Astrocyte (in vitro differentiated cells and primary cell): Measurements from ENCODE around the gene SLC25A25. TPM values are rescaled to one million over a fixed set of nuclear protein-coding genes. Genes with fewer than 3 reads are reported as not detected.
"Not testable (repeated sequence)": the region's sequence is repeated elsewhere in the genome, so short reads cannot be mapped to it uniquely, and the experiment has no call there.

Source experiments
- DNase-seq: peaks from one replicate; pipeline ENCODE4 v3.0.0-alpha.2; 2010; ENCODE audit warnings: low read depth
- FAIRE-seq: peaks from 2 replicates; lab custom pipeline; 2011; peaks lifted over from hg19 to GRCh38; lab: Jason Lieb, UNC
- H2AFZ ChIP-seq: 2 replicates; pipeline ENCODE4 v1.6.0; 2012; ENCODE audit warnings: low read depth, low read length, inconsistent platforms
- H3K27ac ChIP-seq: 2 replicates; pipeline ENCODE4 v1.5.1; 2011; ENCODE audit warnings: low read depth, low read length, inconsistent platforms
- H3K27me3 ChIP-seq: 2 replicates; pipeline ENCODE4 v1.6.0; 2011; ENCODE audit warnings: low read length, inconsistent platforms; ENCODE audit not compliant: insufficient read depth
- H3K36me3 ChIP-seq: 2 replicates; pipeline ENCODE4 v1.5.1; 2011; ENCODE audit warnings: low read length, inconsistent platforms; ENCODE audit not compliant: insufficient read depth
- H3K4me1 ChIP-seq: 2 replicates; pipeline ENCODE4 v1.5.1; 2011; ENCODE audit warnings: low read length, inconsistent platforms; ENCODE audit not compliant: insufficient read depth
- H3K4me2 ChIP-seq: 2 replicates; pipeline ENCODE4 v1.6.0; 2012; ENCODE audit warnings: low read length, inconsistent platforms
- H3K4me3 ChIP-seq: 2 replicates; pipeline ENCODE4 v1.5.1; 2011; ENCODE audit warnings: low read depth, mild to moderate bottlenecking, low read length, inconsistent platforms; ENCODE audit not compliant: insufficient read depth
- H3K79me2 ChIP-seq: 2 replicates; pipeline ENCODE4 v1.6.0; 2012; ENCODE audit warnings: mild to moderate bottlenecking, low read length, inconsistent platforms; ENCODE audit not compliant: insufficient read depth
- H3K9ac ChIP-seq: 2 replicates; pipeline ENCODE4 v1.6.0; 2012; ENCODE audit warnings: mild to moderate bottlenecking, low read length, inconsistent platforms
- H3K9me3 ChIP-seq: 2 replicates; pipeline ENCODE4 v1.5.1; 2012; ENCODE audit warnings: low read depth, mild to moderate bottlenecking, low read length, inconsistent platforms; ENCODE audit not compliant: insufficient read depth
- H4K20me1 ChIP-seq: 2 replicates; pipeline ENCODE4 v1.6.0; 2012; ENCODE audit warnings: low read length, inconsistent platforms; ENCODE audit not compliant: insufficient read depth
- H3K27ac Mint-ChIP-seq: one replicate; pipeline ENCODE4 v1.8.0; 2021; ENCODE audit warnings: mild to moderate bottlenecking, mixed read lengths; ENCODE audit not compliant: unreplicated experiment
- H3K27me3 Mint-ChIP-seq: one replicate; pipeline ENCODE4 v1.8.0; 2021; ENCODE audit warnings: low read depth, mixed read lengths; ENCODE audit not compliant: unreplicated experiment
- H3K36me3 Mint-ChIP-seq: one replicate; pipeline ENCODE4 v1.8.0; 2021; ENCODE audit warnings: low read depth, mixed read lengths; ENCODE audit not compliant: unreplicated experiment
- H3K4me1 Mint-ChIP-seq: one replicate; pipeline ENCODE4 v1.8.0; 2021; ENCODE audit warnings: low read depth, mixed read lengths; ENCODE audit not compliant: unreplicated experiment
- H3K4me3 Mint-ChIP-seq: one replicate; pipeline ENCODE4 v1.8.0; 2021; ENCODE audit warnings: mild to moderate bottlenecking, moderate library complexity, mixed read lengths; ENCODE audit not compliant: unreplicated experiment
- H3K9me3 Mint-ChIP-seq: one replicate; pipeline ENCODE4 v1.8.0; 2021; ENCODE audit warnings: mild to moderate bottlenecking, mixed read lengths; ENCODE audit not compliant: unreplicated experiment
- EZH2 ChIP-seq: IDR thresholded peaks from 2 replicates; pipeline ENCODE4 v1.6.1; 2012; ENCODE audit warnings: mild to moderate bottlenecking, low read length, inconsistent platforms; ENCODE audit not compliant: insufficient read depth
- total RNA-seq: library from RNA; stranded (reverse); gene quantifications from 2 replicates; pipeline ENCODE4 v1.2.1, GENCODE V29; 2021
- TF ChIP-seq, protein P1 (sequence below): IDR thresholded peaks from 2 replicates; pipeline ENCODE4 v1.5.1; 2011; ENCODE audit warnings: low read depth, mild to moderate bottlenecking, inconsistent platforms, low read length, moderate library complexity; ENCODE audit not compliant: insufficient read depth

The SLC25A25 gene
- total RNA-seq, 1 donor from 2014 or later = 14.4 TPM

- Histone ChIP-seq H2AFZ (no peak overlapping the region), H3K79me2 (no peaks in the 10 kb centered on the region), H3K4me2 (no peak overlapping the region), H3K9me3 (no peaks in the 10 kb centered on the region), H3K4me1 (no peaks in the 10 kb centered on the region), H3K4me3 (no peak overlapping the region), H4K20me1 (no peaks in the 10 kb centered on the region), H3K9ac (no peak overlapping the region), H3K36me3 (no peaks in the 10 kb centered on the region), H3K27me3 (no peaks in the 10 kb centered on the region), H3K27ac (no peak overlapping the region)
- no peak for DNase-seq
- Mint-ChIP-seq H3K4me1 (peaks cover 2% of the 10 kb centered on the region), H3K27me3 (peaks cover 8% of the 10 kb centered on the region), H3K27ac (no peak overlapping the region), H3K4me3 (no peak overlapping the region), H3K9me3 (peaks cover 2% of the 10 kb centered on the region), H3K36me3 (no peaks in the 10 kb centered on the region)
- TF ChIP-seq, protein P1, sequence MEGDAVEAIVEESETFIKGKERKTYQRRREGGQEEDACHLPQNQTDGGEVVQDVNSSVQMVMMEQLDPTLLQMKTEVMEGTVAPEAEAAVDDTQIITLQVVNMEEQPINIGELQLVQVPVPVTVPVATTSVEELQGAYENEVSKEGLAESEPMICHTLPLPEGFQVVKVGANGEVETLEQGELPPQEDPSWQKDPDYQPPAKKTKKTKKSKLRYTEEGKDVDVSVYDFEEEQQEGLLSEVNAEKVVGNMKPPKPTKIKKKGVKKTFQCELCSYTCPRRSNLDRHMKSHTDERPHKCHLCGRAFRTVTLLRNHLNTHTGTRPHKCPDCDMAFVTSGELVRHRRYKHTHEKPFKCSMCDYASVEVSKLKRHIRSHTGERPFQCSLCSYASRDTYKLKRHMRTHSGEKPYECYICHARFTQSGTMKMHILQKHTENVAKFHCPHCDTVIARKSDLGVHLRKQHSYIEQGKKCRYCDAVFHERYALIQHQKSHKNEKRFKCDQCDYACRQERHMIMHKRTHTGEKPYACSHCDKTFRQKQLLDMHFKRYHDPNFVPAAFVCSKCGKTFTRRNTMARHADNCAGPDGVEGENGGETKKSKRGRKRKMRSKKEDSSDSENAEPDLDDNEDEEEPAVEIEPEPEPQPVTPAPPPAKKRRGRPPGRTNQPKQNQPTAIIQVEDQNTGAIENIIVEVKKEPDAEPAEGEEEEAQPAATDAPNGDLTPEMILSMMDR = no peak
- TF ChIP-seq EZH2 = no peak
- FAIRE-seq = no peak
These were observed 45.1 kb upstream of the SLC25A25 start for GRCh38 chr9:128022886-128023285.

DNA sequence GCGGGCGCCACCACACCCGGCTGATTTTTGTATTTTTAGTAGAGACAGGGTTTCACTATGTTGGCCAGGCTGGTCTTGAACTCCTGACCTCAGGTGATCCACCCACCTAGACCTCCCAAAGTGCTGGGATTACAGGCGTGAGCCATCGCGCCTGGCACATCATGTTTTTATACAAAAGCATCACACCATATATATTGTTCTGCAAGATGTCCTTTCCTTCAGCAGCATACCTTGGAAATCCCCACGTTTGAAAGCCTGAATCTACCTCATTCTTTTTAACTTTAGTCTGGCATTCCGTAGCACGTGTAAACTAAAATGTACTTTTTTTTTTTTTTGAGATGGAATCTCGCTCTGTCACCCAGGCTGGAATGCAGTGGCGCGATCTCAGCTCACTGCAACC lies 44.4 kb upstream of the SLC25A25 start:
- not testable (repeated sequence) for H3K4me1 ChIP-seq, H3K27me3 ChIP-seq, H3K79me2 ChIP-seq, H3K9me3 ChIP-seq, H3K27ac Mint-ChIP-seq, FAIRE-seq, H3K27ac ChIP-seq, DNase-seq, H3K4me1 Mint-ChIP-seq, H3K4me3 ChIP-seq, H3K36me3 ChIP-seq, H3K36me3 Mint-ChIP-seq, H3K27me3 Mint-ChIP-seq, H3K4me2 ChIP-seq, H3K4me3 Mint-ChIP-seq, H4K20me1 ChIP-seq, H2AFZ ChIP-seq, H3K9ac ChIP-seq, H3K9me3 Mint-ChIP-seq

DNA sequence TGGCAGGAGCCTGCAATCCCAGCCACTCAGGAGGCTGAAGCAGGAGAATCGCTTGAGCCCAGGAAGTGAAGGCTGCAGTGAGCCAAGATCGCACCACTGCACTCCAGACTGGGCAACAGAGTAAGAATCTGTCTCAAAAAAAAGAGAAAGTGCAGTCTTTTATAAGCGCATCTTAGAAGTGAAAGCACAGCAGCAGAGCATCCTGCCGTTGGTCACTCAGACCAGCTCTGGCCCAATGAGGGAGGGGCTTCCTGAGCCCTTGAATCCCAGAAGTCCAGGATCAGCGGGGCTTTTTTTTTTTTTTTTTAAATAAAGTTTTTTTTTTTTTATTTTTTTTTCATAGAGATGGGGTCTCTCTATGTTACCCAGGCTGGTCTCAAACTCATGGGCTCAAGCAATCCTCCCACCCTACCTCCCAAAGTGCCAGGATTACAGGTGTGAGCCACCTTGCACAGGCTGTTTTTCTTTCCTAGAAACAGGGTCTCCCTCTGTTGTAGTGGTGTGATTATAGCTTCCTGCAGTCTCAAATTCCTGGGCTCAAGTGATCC lies 43.2 kb upstream of the SLC25A25 start:
- Histone ChIP-seq H3K36me3 (no peaks in the 10 kb centered on the region), H3K4me3 (no peak overlapping the region), H2AFZ (no peak overlapping the region), H3K27ac (no peak overlapping the region), H3K9ac (no peak overlapping the region), H3K4me1 (no peaks in the 10 kb centered on the region), H3K4me2 (no peak overlapping the region), H4K20me1 (no peaks in the 10 kb centered on the region), H3K9me3 (no peaks in the 10 kb centered on the region), H3K27me3 (no peaks in the 10 kb centered on the region), H3K79me2 (no peaks in the 10 kb centered on the region)
- DNase-seq (no peak), FAIRE-seq (no peak)
- Mint-ChIP-seq H3K9me3 (peaks cover 2% of the 10 kb centered on the region), H3K36me3 (no peaks in the 10 kb centered on the region), H3K4me1 (peaks cover 2% of the 10 kb centered on the region), H3K4me3 (no peak overlapping the region), H3K27me3 (peaks cover 5% of the 10 kb centered on the region), H3K27ac (no peak overlapping the region)
- TF ChIP-seq, protein P1 = no peak
- TF ChIP-seq EZH2 = no peak
